H1 (cell line): ENCODE data around the gene VAT1L. TPM values are rescaled to one million over a fixed set of nuclear protein-coding genes. Genes with fewer than 3 reads are reported as not detected.

Source experiments
- CTCF ChIA-PET: fragments of 300-600 bp; sonication (Branson Sonifier 250); formaldehyde crosslinking; loops from one replicate; lab custom pipeline; 2021; ENCODE audit not compliant: partially characterized antibody; lab: Charles Lee
- POLR2A ChIA-PET: fragments of 300-600 bp; sonication (Branson Sonifier 250); formaldehyde crosslinking; loops from one replicate; lab custom pipeline; 2021; ENCODE audit warnings: inconsistent platforms; ENCODE audit not compliant: partially characterized antibody; lab: Charles Lee
- DNase-seq, 2 experiments: peaks; one replicate each; pipeline versions ENCODE4 v3.0.0 to v3.0.0-alpha.2; 2010 to 2022; ENCODE audit warnings: low spot score in 2 of 2, low read depth in 1 of 2, mixed read lengths in 1 of 2
- FAIRE-seq: peaks from 2 replicates; lab custom pipeline; 2011; peaks lifted over from hg19 to GRCh38; lab: Jason Lieb, UNC
- H2AFZ ChIP-seq: 2 replicates; pipeline ENCODE4 v1.8.1; 2012; ENCODE audit warnings: low read length, inconsistent platforms
- H2AK5ac ChIP-seq: 2 replicates; pipeline ENCODE4 v1.6.1; 2013; ENCODE audit warnings: low read depth, low read length
- H2BK120ac ChIP-seq: replicated peaks from 2 replicates; pipeline ENCODE3; 2013; ENCODE audit warnings: low read depth, low read length, inconsistent platforms
- H2BK12ac ChIP-seq: 2 replicates; pipeline ENCODE4 v1.6.1; 2013; ENCODE audit warnings: low read depth, low read length
- H2BK15ac ChIP-seq: 2 replicates; pipeline ENCODE4 v1.6.1; 2013; ENCODE audit warnings: low read length
- H2BK20ac ChIP-seq: 2 replicates; pipeline ENCODE4 v1.6.1; 2013; ENCODE audit warnings: low read length
- H2BK5ac ChIP-seq: 2 replicates; pipeline ENCODE4 v1.6.1; 2013; ENCODE audit warnings: low read depth, low read length
- H3K14ac ChIP-seq: 2 replicates; pipeline ENCODE4 v1.6.1; 2013; ENCODE audit warnings: inconsistent platforms; ENCODE audit not compliant: insufficient read length
- H3K18ac ChIP-seq: 2 replicates; pipeline ENCODE4 v1.6.1; 2013; ENCODE audit warnings: low read length; ENCODE audit errors: extremely low read depth
- H3K23ac ChIP-seq: 2 replicates; pipeline ENCODE4 v1.6.1; 2013; ENCODE audit warnings: inconsistent platforms; ENCODE audit not compliant: insufficient read length
- H3K23me2 ChIP-seq: 2 replicates; pipeline ENCODE4 v1.6.1; 2013; ENCODE audit warnings: low read depth, low read length
- H3K27ac ChIP-seq: 2 replicates; pipeline ENCODE4 v1.6.1; 2011; ENCODE audit warnings: low read depth, low read length, inconsistent platforms
- H3K27me3 ChIP-seq, 4 experiments: replicated peaks in 1 of 4; 1 replicate in 1 of 4; 2 replicates in 3 of 4; pipeline versions ENCODE4 v1.6.1 to v1.8.1; 2011 to 2013; ENCODE audit warnings: low read length in 3 of 4, mild to moderate bottlenecking in 3 of 4, inconsistent platforms in 2 of 4, mixed read lengths in 2 of 4, moderate library complexity in 1 of 4; ENCODE audit not compliant: control insufficient read depth in 3 of 4, insufficient read depth in 3 of 4; ENCODE audit errors: extremely low read depth in 1 of 4
- H3K36me3 ChIP-seq, 4 experiments: 2 replicates each; pipeline versions ENCODE4 v1.6.1 to v1.8.1; 2011 to 2013; ENCODE audit warnings: mild to moderate bottlenecking in 4 of 4, low read length in 3 of 4, moderate library complexity in 2 of 4, control low read depth in 1 of 4, inconsistent platforms in 1 of 4; ENCODE audit not compliant: insufficient read depth in 4 of 4, control insufficient read depth in 2 of 4
- H3K4ac ChIP-seq: replicated peaks from 2 replicates; pipeline ENCODE3; 2013; ENCODE audit warnings: low read length, low read depth, mixed read lengths, inconsistent platforms; ENCODE audit not compliant: insufficient read length
- H3K4me1 ChIP-seq, 4 experiments: replicated peaks in 1 of 4; 1 replicate in 1 of 4; 2 replicates in 3 of 4; pipeline versions ENCODE4 v1.6.1 to v1.8.1; 2011 to 2013; ENCODE audit warnings: low read length in 3 of 4, inconsistent platforms in 2 of 4, mixed read lengths in 1 of 4; ENCODE audit not compliant: insufficient read depth in 4 of 4, control insufficient read depth in 3 of 4
- H3K4me2 ChIP-seq, 2 experiments: 2 replicates each; pipeline versions ENCODE4 v1.6.1 to v1.8.1; 2011 to 2013; ENCODE audit warnings: low read depth in 2 of 2, low read length in 2 of 2, control low read depth in 1 of 2, inconsistent platforms in 1 of 2, mild to moderate bottlenecking in 1 of 2; ENCODE audit not compliant: insufficient read depth in 1 of 2
- H3K4me3 ChIP-seq, 4 experiments: fragments of 200-600, 300-600 bp in 1 of 4; sonication (generic), shearing (Covaris generic), sonication (Bioruptor Twin) in 1 of 4; 2 replicates each; pipeline versions ENCODE4 v1.5.1 to v1.8.1; 2011 to 2016; ENCODE audit warnings: low read length in 4 of 4, low read depth in 3 of 4, control low read depth in 2 of 4, inconsistent platforms in 2 of 4, mild to moderate bottlenecking in 2 of 4, mixed read lengths in 1 of 4, moderate library complexity in 1 of 4; ENCODE audit not compliant: insufficient read depth in 2 of 4; ENCODE audit errors: extremely low read depth in 1 of 4
- H3K56ac ChIP-seq: replicated peaks from 2 replicates; pipeline ENCODE3; 2013; ENCODE audit warnings: low read depth, mild to moderate bottlenecking, mixed read lengths, low read length, inconsistent platforms; ENCODE audit not compliant: insufficient read length
- H3K79me1 ChIP-seq: 2 replicates; pipeline ENCODE4 v1.6.1; 2013; ENCODE audit warnings: low read depth, low read length, control low read depth
- H3K79me2 ChIP-seq, 2 experiments: 2 replicates each; pipeline versions ENCODE4 v1.6.1 to v1.8.1; 2012 to 2013; ENCODE audit warnings: low read length in 2 of 2, mild to moderate bottlenecking in 2 of 2, inconsistent platforms in 1 of 2; ENCODE audit not compliant: insufficient read depth in 2 of 2, control insufficient read depth in 1 of 2
- H3K9ac ChIP-seq, 4 experiments: replicated peaks in 1 of 4; 1 replicate in 1 of 4; 2 replicates in 3 of 4; pipeline versions ENCODE4 v1.6.1 to v1.8.1; 2011 to 2013; ENCODE audit warnings: low read depth in 3 of 4, low read length in 3 of 4, control low read depth in 2 of 4, mild to moderate bottlenecking in 2 of 4, moderate library complexity in 2 of 4, inconsistent platforms in 1 of 4; ENCODE audit errors: extremely low read depth in 1 of 4
- H3K9me3 ChIP-seq, 2 experiments: 2 replicates each; pipeline versions ENCODE4 v1.6.1 to v1.8.1; 2012 to 2013; ENCODE audit warnings: mild to moderate bottlenecking in 2 of 2, moderate library complexity in 2 of 2, control low read depth in 1 of 2, inconsistent platforms in 1 of 2, low read depth in 1 of 2, low read length in 1 of 2, mixed read lengths in 1 of 2; ENCODE audit not compliant: insufficient read depth in 2 of 2
- H4K20me1 ChIP-seq, 2 experiments: replicated peaks in 1 of 2; 2 replicates each; pipeline versions ENCODE3 to v1.8.1; 2011 to 2013; ENCODE audit warnings: inconsistent platforms in 2 of 2, low read length in 2 of 2, mild to moderate bottlenecking in 1 of 2; ENCODE audit not compliant: insufficient read depth in 2 of 2, control insufficient read depth in 1 of 2
- H4K5ac ChIP-seq: 2 replicates; pipeline ENCODE4 v1.6.1; 2013; ENCODE audit warnings: low read length, low read depth, mixed read lengths, inconsistent platforms; ENCODE audit not compliant: insufficient read length
- H4K8ac ChIP-seq: 2 replicates; pipeline ENCODE4 v1.8.0; 2013; ENCODE audit warnings: mild to moderate bottlenecking, moderate library complexity, low read length, inconsistent platforms; ENCODE audit not compliant: insufficient read depth; ENCODE audit errors: extremely low read depth
- H4K91ac ChIP-seq: replicated peaks from 2 replicates; pipeline ENCODE3; 2013; ENCODE audit warnings: low read length, mixed read lengths, inconsistent platforms; ENCODE audit not compliant: insufficient read length
- CTBP2 ChIP-seq: IDR thresholded peaks from 2 replicates; pipeline ENCODE4 v1.7.0; 2011; ENCODE audit warnings: borderline replicate concordance, mild to moderate bottlenecking, moderate library complexity, mixed read lengths, low read length; ENCODE audit not compliant: insufficient read depth, insufficient read length
- EGR1 ChIP-seq: IDR thresholded peaks from 2 replicates; pipeline ENCODE4 v1.6.1; 2011; ENCODE audit warnings: low read depth, low read length, borderline replicate concordance
- POLR2AphosphoS5 ChIP-seq: IDR thresholded peaks from 2 replicates; pipeline ENCODE4 v1.6.1; 2011; ENCODE audit warnings: low read depth, low read length
- TAF7 ChIP-seq: optimal IDR thresholded peaks from 2 replicates; pipeline ENCODE3; 2011; ENCODE audit warnings: low read depth, mild to moderate bottlenecking, inconsistent platforms, low read length, moderate library complexity, borderline replicate concordance
- WGBS, 2 experiments: shearing (Covaris generic) in 1 of 2; methylation state at CpG; one replicate each; pipeline versions ENCODE4 v1.1.6 to v1.1.7; 2013 to 2015; ENCODE audit warnings: low lambda C conversion rate in 2 of 2, mixed read lengths in 2 of 2, inconsistent platforms in 1 of 2, low coverage in 1 of 2, missing lambda C conversion rate in 1 of 2; ENCODE audit not compliant: insufficient replicate concordance in 2 of 2, insufficient coverage in 1 of 2, insufficient read length in 1 of 2; ENCODE audit errors: extremely low coverage in 1 of 2, missing lambda C conversion rate in 1 of 2; 5-methylcytosine and 5-hydroxymethylcytosine counted together
- polyA plus RNA-seq, 7 experiments: library from polyadenylated mRNA; depleted of rRNA in 3 of 7; stranded (reverse) in 5 of 7; unstranded in 2 of 7; fragments of >200 nt in 5 of 7; fragments of 200-250 nt in 2 of 7; gene quantifications; 1 replicate in 5 of 7; 2 replicates in 1 of 7; 4 replicates in 1 of 7; pipeline versions ENCODE4 v1.2.1 to v1.2.3, GENCODE V29; 2011 to 2013; ENCODE audit warnings: missing spikeins in 2 of 7, mixed read lengths in 2 of 7
- total RNA-seq: library from RNA; stranded (reverse); fragmentation: NEBNext Ultra II Directional; extraction: Animal tissue kit (Norgen Biotek cat#: 25700); gene quantifications from 2 replicates; pipeline ENCODE4 v1.2.1, GENCODE V29; 2021
- TF ChIP-seq, protein P1 (sequence below), 3 experiments: IDR thresholded peaks; 1 replicate in 2 of 3; 2 replicates in 1 of 3; pipeline versions ENCODE4 v1.5.1 to v1.6.1; 2011; ENCODE audit warnings: low read length in 3 of 3, mild to moderate bottlenecking in 3 of 3, inconsistent platforms in 2 of 3, low read depth in 1 of 3, moderate library complexity in 1 of 3; ENCODE audit not compliant: insufficient read depth in 1 of 3; ENCODE audit errors: control extremely low read depth in 1 of 3

VAT1L gene
- total and polyA plus RNA-seq, 2 of the 8 experiments (the other 6 are each of a cell fraction or from before 2014, with no cell fraction given), result 46.3 to 48.2 TPM

DNA sequence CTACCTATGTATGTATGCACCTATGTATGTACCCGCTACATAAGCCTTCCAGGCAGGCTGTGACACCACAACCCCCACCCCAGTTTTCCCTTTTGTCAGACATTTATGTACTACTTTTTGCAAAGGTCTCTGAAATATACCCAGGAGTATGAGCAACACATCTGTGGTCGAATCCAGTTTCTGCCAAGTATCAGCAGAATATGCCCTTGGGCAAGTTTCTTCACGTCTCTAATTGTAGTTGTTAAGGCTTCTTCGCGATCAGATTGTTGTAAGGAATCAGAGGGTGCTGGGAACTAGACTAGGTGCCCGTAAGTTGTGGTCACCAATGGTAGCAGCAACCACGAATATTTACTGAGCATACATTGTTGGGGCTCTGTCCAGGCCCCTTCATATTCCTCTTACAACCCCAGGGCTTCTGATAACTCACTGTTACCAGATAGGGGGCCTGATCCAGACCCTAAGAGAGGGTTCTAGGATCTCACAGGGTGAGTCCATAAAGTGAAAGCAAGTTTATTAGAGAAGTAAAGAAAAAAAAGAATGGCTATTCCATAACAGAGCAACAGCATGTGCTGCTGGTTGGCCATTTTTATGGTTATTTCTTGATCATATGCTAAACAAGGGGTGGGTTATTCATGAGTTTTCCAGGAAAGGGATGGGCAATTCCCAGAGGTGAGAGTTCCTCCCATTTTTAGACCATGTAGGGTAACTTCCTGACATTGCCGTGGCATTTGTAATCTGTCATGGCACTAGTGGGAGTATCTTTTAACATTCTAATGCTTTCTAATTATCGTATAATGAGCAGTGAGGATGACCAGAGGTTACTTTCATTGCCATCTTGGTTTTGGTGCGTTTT lies 49.4 kb upstream of the VAT1L start:
- Histone ChIP-seq H3K23ac (no peak overlapping the region), H3K14ac (no peak overlapping the region), H3K4ac (no peak overlapping the region), H3K9ac (no peak overlapping the region), H4K8ac (no peak overlapping the region), H2BK120ac (no peak overlapping the region), H3K27ac (no peak overlapping the region), H3K27me3 (no peaks in the 10 kb centered on the region), H4K91ac (no peak overlapping the region), H3K4me3 (no peak overlapping the region), H3K23me2 (no peaks in the 10 kb centered on the region), H3K9me3 (no peaks in the 10 kb centered on the region; a peak in 1 of 4 replicates), H3K79me2 (no peaks in the 10 kb centered on the region), H4K5ac (no peak overlapping the region), H3K4me1 (no peaks in the 10 kb centered on the region), H3K79me1 (no peaks in the 10 kb centered on the region), H4K20me1 (no peaks in the 10 kb centered on the region), H2BK5ac (no peak overlapping the region), H2BK20ac (no peak overlapping the region), H2AK5ac (no peak overlapping the region), H3K4me2 (no peak overlapping the region), H3K56ac (no peak overlapping the region), H2BK12ac (no peak overlapping the region), H3K18ac (no peak overlapping the region), H3K36me3 (no peaks in the 10 kb centered on the region), H2BK15ac (no peak overlapping the region), H2AFZ (no peak overlapping the region)
- POLR2A ChIA-PET, result interaction anchor here (0.9 kb wide), 1 partner anchor 13 kb away, joined by 3 read pairs; no protein-coding TSS in a partner anchor
- DNase-seq, result no peak
- FAIRE-seq, result no peak
- WGBS, 2 experiments, result 85% methylated on average over 10 of the region's 10 CpGs; no CpG with 5 or more reads in 1 of the 2 experiments
- CTCF ChIA-PET, result no interaction called here
- TF ChIP-seq POLR2AphosphoS5 (no peak), CTBP2 (no peak), EGR1 (no peak), TAF7 (no peak)
- TF ChIP-seq, protein P1, sequence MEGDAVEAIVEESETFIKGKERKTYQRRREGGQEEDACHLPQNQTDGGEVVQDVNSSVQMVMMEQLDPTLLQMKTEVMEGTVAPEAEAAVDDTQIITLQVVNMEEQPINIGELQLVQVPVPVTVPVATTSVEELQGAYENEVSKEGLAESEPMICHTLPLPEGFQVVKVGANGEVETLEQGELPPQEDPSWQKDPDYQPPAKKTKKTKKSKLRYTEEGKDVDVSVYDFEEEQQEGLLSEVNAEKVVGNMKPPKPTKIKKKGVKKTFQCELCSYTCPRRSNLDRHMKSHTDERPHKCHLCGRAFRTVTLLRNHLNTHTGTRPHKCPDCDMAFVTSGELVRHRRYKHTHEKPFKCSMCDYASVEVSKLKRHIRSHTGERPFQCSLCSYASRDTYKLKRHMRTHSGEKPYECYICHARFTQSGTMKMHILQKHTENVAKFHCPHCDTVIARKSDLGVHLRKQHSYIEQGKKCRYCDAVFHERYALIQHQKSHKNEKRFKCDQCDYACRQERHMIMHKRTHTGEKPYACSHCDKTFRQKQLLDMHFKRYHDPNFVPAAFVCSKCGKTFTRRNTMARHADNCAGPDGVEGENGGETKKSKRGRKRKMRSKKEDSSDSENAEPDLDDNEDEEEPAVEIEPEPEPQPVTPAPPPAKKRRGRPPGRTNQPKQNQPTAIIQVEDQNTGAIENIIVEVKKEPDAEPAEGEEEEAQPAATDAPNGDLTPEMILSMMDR (IDR thresholded peaks at IDR 0.05; ENCODE audit: control extremely low read depth in 1 of 3, insufficient read depth in 1 of 3, low read depth in 1 of 3, low read length in 3 of 3), result no peak
